ENCODE measurements around the gene CHRM4. TPM values are rescaled to one million over a fixed set of nuclear protein-coding genes. Genes with fewer than 3 reads are reported as not detected.

The CHRM4 gene
- total RNA-seq, 1 donor: not detected

DNA sequence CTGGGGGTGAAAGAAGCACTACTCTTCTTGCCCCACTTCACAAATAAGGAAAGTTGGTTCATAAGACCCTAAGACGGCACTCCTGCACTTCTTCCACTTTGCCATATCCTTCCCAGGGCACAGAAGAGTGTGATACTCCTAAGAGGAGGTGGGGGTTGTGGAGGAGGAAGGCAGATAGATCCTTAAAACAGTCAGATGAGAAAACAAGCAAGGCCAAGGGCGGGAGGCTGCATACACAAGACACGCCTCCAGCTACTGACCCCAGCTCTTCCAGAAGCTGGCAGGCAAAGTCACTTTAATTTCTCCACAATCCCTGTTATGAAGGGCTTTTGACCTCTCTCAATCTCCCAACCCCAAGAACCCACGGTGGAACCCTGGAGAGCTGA is 1.6 kb upstream of the CHRM4 start:
- H3K4me3 ChIP-seq (ENCODE audit: low read depth, low read length): peak overlapping the region; percentile 56
- TF ChIP-seq, protein P1, sequence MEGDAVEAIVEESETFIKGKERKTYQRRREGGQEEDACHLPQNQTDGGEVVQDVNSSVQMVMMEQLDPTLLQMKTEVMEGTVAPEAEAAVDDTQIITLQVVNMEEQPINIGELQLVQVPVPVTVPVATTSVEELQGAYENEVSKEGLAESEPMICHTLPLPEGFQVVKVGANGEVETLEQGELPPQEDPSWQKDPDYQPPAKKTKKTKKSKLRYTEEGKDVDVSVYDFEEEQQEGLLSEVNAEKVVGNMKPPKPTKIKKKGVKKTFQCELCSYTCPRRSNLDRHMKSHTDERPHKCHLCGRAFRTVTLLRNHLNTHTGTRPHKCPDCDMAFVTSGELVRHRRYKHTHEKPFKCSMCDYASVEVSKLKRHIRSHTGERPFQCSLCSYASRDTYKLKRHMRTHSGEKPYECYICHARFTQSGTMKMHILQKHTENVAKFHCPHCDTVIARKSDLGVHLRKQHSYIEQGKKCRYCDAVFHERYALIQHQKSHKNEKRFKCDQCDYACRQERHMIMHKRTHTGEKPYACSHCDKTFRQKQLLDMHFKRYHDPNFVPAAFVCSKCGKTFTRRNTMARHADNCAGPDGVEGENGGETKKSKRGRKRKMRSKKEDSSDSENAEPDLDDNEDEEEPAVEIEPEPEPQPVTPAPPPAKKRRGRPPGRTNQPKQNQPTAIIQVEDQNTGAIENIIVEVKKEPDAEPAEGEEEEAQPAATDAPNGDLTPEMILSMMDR (IDR thresholded peaks at IDR 0.05; ENCODE audit: insufficient read depth, low read depth, low read length): no peak
- DNase-seq (ENCODE audit: low read depth): no peak

DNA sequence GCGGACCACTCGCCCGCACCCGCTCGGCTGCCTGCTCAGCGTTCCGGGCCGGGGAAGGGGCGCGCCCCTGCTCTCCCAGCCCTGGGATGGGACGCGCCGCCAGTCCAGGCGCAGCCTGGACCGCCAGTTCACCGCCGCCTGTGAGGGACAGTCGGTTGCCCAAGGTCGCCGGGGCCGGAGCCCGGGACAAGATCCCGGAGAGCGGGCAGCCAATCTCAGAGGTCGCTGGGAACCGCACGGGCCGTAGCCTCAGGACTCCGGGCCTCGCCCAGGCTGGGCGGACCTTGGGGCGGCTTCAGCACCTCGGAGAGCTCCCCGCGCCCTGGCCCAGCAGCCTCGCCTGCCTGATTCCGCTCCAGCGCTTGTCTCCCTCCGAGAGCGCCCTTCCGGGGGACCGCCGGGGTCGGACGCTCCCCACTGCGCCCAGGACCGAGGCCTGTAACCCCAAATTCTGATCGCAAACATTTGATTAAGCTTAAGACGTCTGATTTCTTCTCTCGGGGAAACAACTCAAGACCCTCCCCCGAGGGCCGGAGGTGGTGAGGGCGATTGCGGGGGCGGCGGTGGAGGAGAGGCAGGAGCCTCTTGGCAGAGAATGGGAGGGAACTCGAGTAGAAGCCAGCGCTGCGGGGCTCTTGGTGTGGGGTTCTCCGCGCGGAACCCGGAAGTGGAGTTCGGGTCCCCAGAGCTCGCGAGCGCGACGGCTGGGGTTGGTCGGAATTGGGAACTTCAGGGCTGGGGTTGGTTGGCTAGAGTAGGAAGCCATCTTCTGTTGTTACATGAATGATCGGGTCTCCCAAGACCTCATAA is 1.1 kb upstream of the CHRM4 start:
- peak overlapping the region; percentile 56 for H3K4me3 ChIP-seq (ENCODE audit: low read depth, low read length)
- DNase-seq (ENCODE audit: low read depth): peak; percentile 83
- TF ChIP-seq, protein P1 (IDR thresholded peaks at IDR 0.05; ENCODE audit: insufficient read depth, low read depth, low read length): no peak

DNA sequence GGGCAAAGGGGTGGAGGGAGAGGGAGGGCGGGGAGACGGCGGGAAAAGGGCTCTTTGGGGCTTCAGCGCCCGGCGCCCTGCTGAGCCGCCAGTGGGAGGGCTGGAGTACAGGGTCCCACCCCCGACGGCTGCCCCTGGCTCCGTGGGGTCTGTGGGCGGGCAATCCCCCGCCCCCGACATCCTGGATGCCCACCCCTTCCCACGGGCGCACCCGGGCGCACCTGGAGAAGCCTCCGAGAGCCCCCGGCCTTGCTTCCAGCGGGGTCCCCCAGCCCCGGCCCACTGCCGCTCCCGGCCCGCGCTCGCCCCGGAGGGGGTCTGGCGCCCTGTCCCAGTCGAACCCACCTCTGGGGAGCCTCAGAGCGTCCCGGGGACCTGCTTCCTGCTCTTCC is 394 bp downstream of the CHRM4 start:
- DNase-seq (ENCODE audit: low read depth): no peak
- TF ChIP-seq, protein P1 (IDR thresholded peaks at IDR 0.05; ENCODE audit: insufficient read depth, low read depth, low read length): no peak
- peak overlapping the region; percentile 56 for H3K4me3 ChIP-seq (ENCODE audit: low read depth, low read length)

GRCh38 chr11:46390331-46391171 is 1.0 kb downstream of the CHRM4 start:
- TF ChIP-seq, protein P1 (IDR thresholded peaks at IDR 0.05; ENCODE audit: insufficient read depth, low read depth, low read length): no peak
- no peak for DNase-seq (ENCODE audit: low read depth)

DNA sequence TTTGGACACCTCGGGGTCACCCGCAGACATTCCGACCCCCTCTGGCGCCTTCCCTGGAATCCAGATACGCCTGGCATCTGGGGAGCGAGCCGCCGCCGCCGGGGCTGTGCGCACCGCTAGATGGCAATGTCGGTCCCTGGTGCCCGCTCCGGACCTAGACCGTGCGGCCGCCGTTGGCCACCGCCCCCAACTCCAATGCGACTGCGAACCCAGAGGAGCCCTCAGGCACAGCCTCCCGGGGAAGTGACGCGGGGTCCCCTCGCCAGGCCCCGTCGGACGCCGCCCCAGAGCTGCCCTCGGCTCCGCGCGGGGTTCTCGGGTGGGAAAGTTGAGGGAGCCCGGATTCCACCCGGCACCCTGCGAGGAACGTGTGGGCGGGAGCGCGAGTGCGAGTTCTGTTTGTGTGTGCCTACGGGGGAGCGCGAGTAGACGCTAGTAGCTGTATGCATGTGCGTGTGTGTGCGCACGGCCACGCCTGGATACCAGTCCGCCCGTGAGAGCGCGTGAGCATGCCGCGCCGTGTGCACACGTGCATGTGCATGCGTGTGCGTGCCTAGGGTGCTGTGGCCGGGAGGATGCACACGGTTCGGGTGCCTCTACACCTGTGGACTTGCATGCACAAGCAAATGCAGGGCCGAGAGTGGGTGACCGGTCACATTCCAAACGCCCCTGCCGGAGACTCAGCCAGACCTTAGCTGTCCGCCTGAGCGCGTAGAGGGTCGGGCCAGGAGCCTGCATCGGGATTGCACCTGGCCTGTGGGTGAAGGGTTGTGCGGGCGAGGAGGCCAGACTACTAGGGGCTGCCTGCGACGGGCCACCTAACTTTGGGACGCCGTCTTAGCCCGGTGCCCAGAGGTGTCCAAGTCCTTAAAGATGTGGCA is 1.9 kb downstream of the CHRM4 start:
- DNase-seq (ENCODE audit: low read depth): peak; percentile 62
- TF ChIP-seq, protein P1 (IDR thresholded peaks at IDR 0.05; ENCODE audit: insufficient read depth, low read depth, low read length): peak; percentile 73
- peak overlapping the region; percentile 63 for H3K4me3 ChIP-seq (ENCODE audit: low read depth, low read length)

More at GRCh38 chr11:46390331-46391171, 1.0 kb downstream of the CHRM4 start:
- H3K4me3 ChIP-seq (ENCODE audit: low read depth, low read length): no peak overlapping the region
